ENCODE results near the gene SLC2A6.

SLC2A6 gene

GRCh38 chr9:133499132-133499891 is 20.4 kb upstream of the SLC2A6 start:
- H3K27me3 ChIP-seq (ENCODE audit: insufficient read depth, poor library complexity, severe bottlenecking), result no peaks in the 10 kb centered on the region
- DNase-seq (ENCODE audit: low read depth in 1 of 2, low spot score in 1 of 2), result no peak
- TF ChIP-seq GABPA (IDR thresholded peaks at IDR 0.05; ENCODE audit: low read depth) (no peak), SPI1 (IDR thresholded peaks at IDR 0.05; ENCODE audit: borderline replicate concordance, low read depth) (no peak), POLR2AphosphoS5 (IDR thresholded peaks at IDR 0.05; ENCODE audit: low read depth) (no peak), REST (IDR thresholded peaks at IDR 0.05; ENCODE audit: insufficient replicate concordance, low read depth) (no peak), CTCF (IDR thresholded peaks at IDR 0.05; ENCODE audit: insufficient read depth, low read length) (no peak)
- H3K27ac ChIP-seq (replicated peaks), result no peak overlapping the region
- no peak overlapping the region for H3K4me3 ChIP-seq (replicated peaks; ENCODE audit: insufficient read depth, low read length)

- Histone ChIP-seq H3K27me3 (ENCODE audit: insufficient read depth, poor library complexity, severe bottlenecking) (no peaks in the 10 kb centered on the region), H3K4me3 (replicated peaks; ENCODE audit: insufficient read depth, low read length) (no peak overlapping the region), H3K27ac (replicated peaks) (no peak overlapping the region)
- TF ChIP-seq CTCF (IDR thresholded peaks at IDR 0.05; ENCODE audit: insufficient read depth, low read length), result no peak
- TF ChIP-seq GABPA (IDR thresholded peaks at IDR 0.05; ENCODE audit: low read depth), result no peak
- no peak for TF ChIP-seq POLR2AphosphoS5 (IDR thresholded peaks at IDR 0.05; ENCODE audit: low read depth)
- TF ChIP-seq REST (IDR thresholded peaks at IDR 0.05; ENCODE audit: insufficient replicate concordance, low read depth), result no peak
- no peak for TF ChIP-seq SPI1 (IDR thresholded peaks at IDR 0.05; ENCODE audit: borderline replicate concordance, low read depth)
- DNase-seq (ENCODE audit: low read depth in 1 of 2, low spot score in 1 of 2), result no peak
Observed at GRCh38 chr9:133496861-133497842, 18.3 kb upstream of the SLC2A6 start.

GRCh38 chr9:133495327-133496293 is 16.7 kb upstream of the SLC2A6 start:
- no peak overlapping the region for H3K27ac ChIP-seq (replicated peaks)
- no peak for DNase-seq (ENCODE audit: low read depth in 1 of 2, low spot score in 1 of 2)
- H3K27me3 ChIP-seq (ENCODE audit: insufficient read depth, poor library complexity, severe bottlenecking), result no peaks in the 10 kb centered on the region
- no peak for TF ChIP-seq GABPA (IDR thresholded peaks at IDR 0.05; ENCODE audit: low read depth)
- TF ChIP-seq SPI1 (IDR thresholded peaks at IDR 0.05; ENCODE audit: borderline replicate concordance, low read depth), result no peak
- TF ChIP-seq REST (IDR thresholded peaks at IDR 0.05; ENCODE audit: insufficient replicate concordance, low read depth), result no peak
- no peak for TF ChIP-seq POLR2AphosphoS5 (IDR thresholded peaks at IDR 0.05; ENCODE audit: low read depth)
- TF ChIP-seq CTCF (IDR thresholded peaks at IDR 0.05; ENCODE audit: insufficient read depth, low read length), result no peak
- no peak overlapping the region for H3K4me3 ChIP-seq (replicated peaks; ENCODE audit: insufficient read depth, low read length)

Data from HL-60 (cell line).